OCI-LY3 (cell line): ENCODE results near the gene ARSG.

Source experiments
- CTCF ChIP-seq: fragments of 200-600, 300-600 bp; sonication (generic); IDR thresholded peaks from 2 replicates; pipeline ENCODE4 v1.5.1; 2014; ENCODE audit warnings: antibody characterized with exemption, low read length, low read depth
- EZH2phosphoT487 ChIP-seq: fragments of 200-600 bp; shearing (Covaris generic); IDR thresholded peaks from 2 replicates; pipeline ENCODE4 v1.6.1; 2018; ENCODE audit warnings: antibody characterized with exemption, mixed run types, low read depth

- TF ChIP-seq EZH2phosphoT487 (no peak), CTCF (no peak)
Observed at GRCh38 chr17:68353111-68353521, 61.8 kb downstream of the ARSG start.
